ENCODE results near the gene ARSB.
A peak's percentile ranks its signal among the peaks of the same experiment; 100 is the strongest.

Gene ARSB

DNA sequence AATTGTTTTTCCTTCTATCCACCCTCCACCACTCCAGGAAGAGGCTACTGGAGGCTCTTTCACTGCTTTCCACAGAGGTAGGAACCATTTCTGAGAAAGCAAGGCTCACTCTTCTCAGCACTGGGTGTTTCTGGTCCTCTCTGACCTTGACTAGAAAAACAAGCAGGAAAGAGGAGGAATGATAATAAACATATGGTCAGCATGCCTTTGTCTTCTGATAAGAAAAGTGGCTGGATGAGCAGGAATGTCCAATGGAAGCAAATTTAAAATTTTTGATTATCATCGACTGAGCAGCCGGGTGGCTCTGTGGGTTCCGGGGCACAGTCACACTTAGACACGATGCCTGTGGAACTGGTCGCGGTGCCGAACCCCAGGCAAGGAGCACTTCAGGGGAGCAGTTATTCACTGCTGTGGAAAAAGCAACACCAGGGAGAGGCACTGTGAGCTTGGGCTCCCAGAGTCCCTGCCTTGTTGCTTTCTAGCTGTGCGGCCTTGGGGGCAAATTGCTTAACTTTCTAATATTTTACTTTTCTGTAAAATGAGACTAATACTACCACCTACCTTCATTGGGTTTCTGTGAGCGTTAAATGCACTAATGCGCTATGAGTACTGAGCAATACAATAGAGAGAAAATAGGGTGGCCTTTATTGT lies 179.5 kb downstream of the ARSB start:
- no peak for DNase-seq (ENCODE audit: low read depth)

DNA sequence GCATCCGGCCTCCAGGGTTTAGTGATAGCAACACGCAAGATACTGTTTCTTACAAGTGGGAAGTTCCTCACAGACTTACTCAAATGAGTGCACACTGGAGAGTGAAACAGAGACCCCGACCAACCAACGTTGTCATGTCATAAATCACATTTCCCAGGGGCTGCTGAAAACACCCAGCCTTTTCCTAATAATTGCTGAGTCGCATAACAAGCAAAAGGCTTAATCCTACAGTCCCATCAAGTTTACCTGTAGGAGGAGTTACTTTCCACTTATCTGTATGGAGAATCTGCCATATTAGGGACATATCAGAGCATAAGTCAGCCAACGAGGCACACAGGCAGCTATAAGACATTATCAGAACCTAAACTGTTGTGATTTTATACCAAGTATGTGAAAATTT lies 180.1 kb downstream of the ARSB start:
- no peak for DNase-seq (ENCODE audit: low read depth)

DNA sequence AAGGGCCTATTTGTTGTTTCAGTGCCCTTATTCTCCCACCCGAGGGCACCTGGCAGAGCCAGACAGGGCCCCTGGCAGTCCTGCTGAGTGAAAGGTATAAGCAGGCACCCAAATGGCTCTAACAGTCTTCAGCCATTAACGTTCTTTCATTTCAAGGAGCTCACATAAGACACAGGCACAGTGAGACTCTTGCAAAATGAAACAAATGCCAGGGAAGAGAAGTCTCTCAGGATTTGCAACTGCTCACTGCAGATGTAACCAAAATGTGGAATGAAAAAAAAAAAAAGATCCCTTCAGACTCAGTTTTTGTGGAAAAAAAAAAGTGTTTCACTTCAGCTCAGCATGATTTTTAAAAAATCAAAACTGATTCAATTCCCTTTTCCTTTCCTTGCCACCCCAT lies 181.2 kb downstream of the ARSB start:
- DNase-seq (ENCODE audit: low read depth) = no peak

DNA sequence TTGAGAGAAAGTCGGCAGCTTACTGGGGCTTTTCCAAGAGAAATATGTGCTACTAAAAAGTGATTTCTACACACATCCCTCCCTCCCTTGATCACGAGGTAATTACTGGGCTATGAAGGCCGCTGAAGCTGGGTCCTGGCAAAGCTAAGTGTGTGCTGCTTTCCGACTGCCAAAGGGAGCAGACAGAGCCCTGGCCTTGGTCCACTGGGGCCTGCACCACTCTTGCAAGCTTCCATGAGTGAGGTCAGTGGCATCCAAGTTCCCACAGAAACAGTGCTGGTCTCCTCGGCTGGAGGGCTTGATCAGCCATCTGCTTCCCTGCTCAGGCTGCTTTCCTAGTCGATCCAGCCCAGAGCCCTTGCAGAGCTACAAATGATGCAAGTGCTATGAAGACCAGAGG lies 181.8 kb downstream of the ARSB start:
- peak; percentile 81 for DNase-seq (ENCODE audit: low read depth)

DNA sequence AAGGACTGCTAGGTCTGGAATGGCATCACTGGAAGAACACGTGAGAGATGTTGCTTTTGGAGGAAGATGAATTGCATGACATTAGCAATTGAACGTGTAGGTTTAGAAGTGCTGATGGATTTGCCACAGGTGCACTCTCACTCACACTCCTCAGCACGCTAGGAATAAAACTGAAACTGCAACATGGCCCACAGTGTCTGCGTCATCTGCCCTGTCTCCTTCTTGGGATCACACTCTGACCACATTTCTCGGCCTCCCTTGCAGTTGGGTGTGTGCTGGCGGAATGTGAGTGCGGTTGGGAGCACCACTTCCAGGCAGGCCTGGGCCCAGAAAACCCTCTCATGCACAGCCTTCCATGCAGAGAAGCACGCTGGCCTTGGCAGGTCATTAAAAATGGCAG lies 183.7 kb downstream of the ARSB start:
- DNase-seq (ENCODE audit: low read depth) = no peak

DNA sequence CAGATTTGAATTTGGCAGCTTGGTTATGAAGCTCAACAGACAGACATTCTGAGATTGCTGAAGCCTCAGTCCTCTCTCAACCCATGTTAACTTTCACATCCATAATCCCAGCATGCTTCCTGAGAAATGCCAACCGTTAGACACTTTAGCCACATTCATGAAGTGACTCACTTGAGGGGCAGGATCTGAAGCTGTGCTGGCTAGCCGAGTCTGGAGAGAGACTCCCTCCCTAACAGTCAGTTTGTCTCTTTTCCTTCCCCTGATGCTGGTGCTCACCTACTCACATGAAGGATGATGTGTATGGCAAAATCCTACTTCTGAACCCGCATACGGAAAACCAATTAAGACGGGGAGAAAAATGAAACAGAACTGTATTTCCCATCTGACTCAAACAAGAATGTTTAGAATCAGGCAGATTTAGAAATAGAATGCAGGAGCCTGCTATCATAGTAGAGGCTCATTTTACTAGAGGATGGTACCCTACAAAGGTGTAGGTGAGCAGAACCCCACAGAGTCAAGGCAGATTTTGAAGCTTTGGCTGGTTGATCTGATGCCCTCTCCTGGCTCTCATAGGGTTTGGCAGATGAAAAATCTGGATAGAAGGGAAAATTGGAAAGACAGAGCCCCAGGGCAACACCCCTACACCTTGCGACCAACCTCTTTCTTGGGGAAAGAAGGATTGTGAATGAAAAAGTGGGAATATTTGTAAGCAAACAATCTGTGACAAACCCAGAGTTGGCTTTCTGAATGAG lies 185.7 kb downstream of the ARSB start:
- peak; percentile 56 for DNase-seq (ENCODE audit: low read depth)

DNA sequence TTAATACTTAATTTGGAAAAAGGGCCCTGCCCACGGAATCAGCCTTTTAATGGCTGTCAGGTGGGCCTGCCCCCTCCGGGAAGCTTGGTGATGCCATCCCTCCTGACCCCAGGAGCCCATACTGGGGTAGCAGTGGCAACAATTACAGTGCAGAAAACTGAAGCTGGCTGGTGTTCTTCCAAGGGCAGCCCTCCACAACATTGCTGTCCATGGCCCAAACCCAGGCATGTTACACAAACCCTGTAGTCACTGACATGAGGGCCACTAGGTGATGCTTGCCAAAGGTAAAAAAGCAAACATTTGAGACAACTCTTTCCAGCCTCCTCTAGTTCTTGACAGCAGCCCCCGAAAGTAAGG lies 186.5 kb downstream of the ARSB start:
- no peak for DNase-seq (ENCODE audit: low read depth)

DNA sequence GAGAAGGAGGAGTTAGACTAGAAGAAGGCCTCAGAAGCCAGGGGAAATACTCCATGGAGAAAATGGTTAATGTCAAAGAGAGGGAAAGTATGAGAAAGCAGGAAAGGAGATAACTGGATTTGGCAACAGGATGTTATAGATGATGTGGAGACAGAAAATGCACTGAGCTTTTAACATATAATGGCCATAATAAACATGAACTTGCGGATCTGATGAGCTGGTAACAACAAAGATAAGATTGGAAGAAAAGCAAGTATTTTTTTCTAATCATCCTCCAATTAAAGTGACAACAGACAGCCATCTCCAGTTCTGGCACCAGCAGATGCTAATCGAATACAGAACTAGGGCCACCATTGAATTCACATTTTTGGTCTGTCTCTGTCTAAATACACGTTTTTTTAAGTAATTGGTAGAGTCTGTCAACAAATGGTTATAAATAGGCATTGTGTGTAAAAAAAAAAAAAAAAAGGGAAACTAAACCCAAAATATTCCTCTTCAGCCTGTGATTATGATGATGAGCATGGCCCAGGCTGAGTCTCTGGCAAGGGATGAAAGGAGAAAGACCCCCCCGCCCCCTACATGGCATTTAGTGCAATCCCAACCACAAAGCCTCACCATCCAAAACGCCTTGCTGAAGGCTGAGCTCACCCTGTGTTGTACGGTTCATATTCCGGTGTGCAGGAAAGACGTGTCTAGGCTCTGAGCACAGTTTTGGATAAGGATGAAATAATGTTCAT lies 187.0 kb downstream of the ARSB start:
- DNase-seq (ENCODE audit: low read depth) = no peak

DNA sequence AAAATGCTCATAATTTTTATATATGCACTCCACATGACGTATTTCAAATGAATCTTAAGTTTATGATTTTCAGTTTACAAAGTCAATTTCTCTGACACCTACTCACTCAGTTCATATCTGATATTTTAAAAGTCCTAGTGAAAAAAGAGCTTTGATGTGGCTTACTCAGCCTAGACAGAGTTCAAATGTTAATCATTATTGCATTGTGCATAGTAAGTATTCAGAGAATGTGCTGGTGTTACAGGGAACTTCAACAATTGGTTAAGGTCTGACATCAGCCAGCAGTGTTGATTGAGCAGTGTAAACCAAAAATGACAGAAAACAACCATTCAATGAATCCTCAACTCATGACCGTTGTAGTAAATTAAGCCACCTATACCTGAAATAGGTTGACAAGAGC lies 189.4 kb downstream of the ARSB start:
- no peak for DNase-seq (ENCODE audit: low read depth)

DNA sequence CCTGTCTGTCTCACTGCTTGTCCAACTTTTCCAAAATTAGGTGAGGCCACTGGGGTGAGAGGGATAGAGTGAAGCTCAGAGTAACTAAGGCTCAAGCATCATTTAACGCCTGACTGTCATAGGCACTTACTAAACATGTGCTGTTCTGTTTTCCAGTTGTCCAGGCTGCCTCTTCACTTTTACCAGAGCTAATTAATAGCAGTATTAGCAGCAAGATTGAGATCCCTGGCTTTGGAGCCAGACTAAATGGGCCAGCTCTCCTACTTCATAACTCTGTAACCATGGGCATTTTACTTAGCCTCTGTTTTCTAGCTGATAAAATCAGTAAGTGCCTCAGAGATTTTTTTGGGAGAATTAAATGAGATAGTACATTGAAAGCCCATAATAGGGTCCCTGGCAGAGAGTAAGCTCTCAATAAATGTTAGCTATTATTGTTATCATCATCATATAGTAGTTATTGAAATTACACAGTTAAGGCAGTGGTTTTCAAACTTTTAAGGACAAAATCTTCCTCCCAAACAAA lies 190.4 kb downstream of the ARSB start:
- DNase-seq (ENCODE audit: low read depth) = no peak

DNA sequence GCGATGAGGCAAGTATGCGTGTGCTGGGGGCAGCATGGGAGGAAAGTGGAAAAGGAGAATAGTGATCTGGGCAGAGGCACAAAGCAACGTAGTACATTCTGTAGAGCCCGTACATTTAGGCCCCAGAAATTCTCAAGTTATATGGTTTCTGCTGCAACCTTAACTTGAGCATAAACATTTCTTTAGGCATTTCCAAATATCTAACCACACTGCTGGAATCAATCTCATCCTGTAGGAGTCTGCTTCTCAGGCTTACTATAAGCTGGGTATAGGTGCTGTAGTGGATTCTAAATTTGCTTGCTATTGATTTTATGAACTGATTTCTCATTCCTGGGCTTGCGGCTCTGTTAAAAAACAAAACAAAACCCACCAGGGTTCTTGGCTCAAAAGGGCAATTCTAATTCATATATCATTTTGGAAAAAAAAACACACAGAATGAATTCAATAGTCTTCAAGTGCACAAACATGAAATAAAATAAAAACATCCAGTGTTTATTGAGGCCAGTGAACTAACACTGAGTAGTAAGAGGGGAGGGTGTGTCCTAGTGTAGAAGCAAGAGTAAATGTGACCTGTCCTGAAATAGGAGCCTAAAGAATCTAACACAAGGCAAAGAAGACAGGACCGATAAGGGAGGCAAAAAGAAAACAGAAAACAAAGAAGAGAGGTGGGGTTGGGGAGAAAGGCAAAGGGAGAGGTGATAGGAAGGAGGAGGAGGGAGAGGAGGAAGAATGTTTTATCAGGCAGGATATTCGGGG lies 191.0 kb downstream of the ARSB start:
- no peak for DNase-seq (ENCODE audit: low read depth)

DNA sequence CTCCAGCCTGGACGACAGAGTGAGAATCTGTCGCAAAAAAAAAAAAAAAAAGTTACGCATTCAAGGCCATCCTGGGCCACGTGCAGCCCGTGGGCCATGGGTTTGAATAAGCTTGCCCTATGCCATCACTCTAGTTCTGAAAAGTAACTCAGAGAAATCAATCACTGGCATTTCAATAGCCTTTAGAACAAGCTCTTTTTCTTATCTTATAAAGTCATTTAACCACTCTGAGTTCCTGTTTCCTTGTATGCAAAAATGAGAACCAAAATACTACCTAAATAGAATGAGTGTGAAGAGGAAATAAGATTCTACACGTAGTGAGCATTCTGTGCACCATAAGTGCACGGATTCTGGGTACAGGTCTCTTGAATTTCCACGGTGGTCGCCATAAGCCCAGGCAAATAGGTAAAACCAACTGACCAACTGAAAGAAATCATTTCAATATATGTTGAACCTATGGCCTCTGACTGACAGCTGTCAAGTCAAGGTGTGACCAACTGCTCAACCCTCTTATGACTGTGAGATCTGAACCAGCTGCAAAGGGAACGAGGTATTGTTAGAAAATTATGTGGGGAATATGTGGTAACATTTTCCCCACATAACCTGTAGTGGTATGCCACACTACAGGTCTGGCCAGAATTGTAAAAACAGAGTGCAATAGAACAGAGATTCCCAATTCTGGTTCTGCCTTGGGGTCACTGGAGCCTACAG lies 192.6 kb downstream of the ARSB start:
- DNase-seq (ENCODE audit: low read depth) = no peak

DNA sequence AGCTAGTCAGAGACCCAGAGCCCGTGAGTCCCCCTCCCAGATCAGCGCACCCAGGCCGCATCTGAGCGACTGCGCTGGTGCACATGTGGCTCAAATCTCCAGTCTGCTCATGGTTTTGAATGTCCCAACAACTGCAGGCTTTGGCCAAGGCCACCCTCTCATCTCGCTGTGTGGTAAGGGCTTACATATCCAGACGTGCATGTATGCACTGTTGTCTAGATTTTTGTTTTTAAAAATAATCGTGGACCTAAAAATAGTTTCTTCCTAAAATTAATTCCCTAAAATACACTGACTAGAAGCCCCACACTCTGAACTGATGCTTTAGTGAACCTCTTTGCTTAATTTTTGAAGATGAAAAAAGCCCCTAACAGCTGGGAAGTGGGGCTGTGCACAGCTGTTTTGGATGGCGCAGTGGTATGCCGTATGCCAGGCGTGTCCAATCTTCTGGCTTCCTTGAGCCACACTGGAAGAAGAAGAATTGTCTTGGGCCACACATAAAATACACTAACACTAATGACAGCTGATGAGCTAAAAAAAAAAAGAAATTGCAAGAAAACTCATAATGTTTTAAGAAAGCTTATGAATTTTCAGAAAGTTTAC lies 193.5 kb downstream of the ARSB start:
- no peak for DNase-seq (ENCODE audit: low read depth)

DNA sequence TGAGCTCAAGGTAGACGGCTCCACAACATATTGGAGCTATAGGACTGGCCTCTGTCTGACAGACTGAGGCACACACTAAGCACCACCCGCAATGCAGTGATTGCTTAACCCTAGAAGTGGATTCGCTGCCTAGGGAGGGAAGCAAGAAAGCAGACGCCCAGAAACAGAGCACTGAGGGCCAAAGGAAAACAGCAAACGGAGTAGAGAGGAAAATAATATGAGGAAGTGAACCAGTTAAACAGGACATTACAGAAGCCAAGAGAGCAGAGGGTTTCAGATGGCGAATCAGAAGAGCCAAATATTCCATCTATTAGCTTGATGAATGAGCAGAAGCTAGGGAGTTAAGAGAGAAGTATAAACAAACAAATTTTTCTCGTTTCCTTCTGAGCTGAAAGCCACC lies 197.3 kb downstream of the ARSB start:
- no peak for DNase-seq (ENCODE audit: low read depth)

DNA sequence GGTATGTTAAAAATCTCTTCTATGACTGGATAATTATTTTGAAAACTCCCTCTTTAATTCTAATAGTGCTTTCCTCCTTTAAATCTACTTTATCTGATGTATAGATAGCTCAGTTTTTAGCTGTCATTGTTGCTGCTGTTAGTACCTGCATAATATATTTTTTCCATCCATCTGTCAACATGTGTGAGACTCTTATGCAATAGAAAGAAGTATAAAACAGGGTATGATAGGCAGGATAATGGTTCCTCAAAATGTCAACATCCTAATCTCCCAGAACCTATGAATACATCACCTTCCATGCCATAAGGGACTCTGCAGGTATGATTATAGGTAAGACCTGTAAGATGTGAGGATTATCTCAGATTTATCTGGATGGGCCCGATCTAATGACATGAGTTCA lies 199.7 kb downstream of the ARSB start:
- DNase-seq (ENCODE audit: low read depth) = no peak

DNA sequence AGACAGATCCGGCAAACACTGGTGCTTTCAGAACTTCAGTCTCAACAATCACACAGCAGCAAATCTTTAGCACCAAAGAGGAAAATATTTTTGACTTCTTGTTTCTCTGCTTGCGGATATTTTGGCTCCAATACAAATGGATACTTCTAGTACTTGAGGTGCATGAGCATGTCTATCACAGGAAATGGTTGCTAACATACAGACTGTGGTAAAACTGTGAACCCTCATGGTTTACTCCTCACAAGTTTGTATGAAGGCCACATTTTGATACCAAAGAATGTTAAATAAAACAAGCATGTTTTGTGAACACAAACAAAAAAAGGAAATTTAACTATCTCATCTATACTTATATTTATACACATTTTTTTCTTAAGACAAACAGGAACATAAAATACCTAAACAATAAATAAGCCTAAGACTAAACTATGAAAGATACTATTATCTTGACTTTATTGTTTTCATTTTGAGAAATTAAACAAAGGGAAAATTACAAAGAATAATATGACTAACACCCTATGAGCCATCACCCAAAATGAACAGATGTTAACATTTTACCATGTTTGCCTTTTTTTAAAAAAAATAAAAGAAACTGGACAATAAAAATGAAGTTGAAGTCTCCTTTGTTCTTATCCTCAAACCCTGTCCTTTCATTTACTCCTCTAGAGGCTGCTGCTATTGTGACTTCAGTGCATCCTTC lies 201.5 kb downstream of the ARSB start:
- no peak for DNase-seq (ENCODE audit: low read depth)

DNA sequence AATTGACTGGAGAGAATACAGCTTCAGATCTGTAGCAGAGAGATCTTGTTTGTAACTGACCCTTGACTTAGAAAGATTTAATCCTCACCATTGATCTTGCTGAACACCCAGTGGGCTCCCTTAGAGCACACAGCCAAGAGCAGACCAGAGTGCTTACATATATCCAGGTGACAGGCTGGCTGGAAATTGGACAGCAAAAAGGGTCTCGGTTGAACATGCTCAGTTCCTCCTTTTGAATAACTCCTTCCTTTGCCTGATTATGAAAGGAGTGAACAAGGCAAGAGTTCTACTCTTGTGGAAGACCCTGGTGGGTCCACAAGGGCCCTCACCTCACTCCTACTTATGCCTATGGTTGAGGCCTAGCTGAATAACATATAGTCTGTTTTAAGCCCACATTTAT lies 202.4 kb downstream of the ARSB start:
- no peak for DNase-seq (ENCODE audit: low read depth)

DNA sequence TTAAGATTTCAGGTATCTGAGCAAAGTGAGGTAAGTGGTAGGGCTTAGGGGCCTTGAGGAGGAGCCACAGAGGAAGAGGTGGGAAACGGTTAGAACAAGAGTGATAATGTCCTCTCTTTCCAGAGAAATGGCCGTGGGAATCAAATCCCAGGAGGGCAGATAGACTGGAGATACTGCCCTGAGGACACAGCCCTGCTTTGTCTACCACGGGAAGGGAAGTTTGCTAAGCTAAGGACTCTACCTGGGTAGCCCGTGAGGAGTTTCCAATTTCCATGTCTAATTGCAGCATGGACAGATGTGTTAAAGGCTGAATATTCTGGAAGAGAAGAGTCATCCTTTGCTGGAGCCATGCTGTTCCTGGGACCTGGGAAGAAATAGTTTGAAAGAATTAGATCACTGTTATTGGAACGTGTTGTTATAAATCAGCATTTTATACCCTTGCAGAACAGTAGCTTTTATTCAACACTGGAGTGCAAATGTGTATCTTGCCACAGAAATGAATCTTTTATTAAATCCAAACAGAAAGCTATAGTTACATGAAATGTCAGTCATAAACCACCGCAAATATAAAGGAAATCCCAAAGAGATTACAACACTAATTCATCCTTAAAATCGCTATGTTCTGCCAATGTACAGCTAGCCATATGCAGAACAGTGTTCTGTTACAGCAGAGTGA lies 203.4 kb downstream of the ARSB start:
- no peak for DNase-seq (ENCODE audit: low read depth)

DNA sequence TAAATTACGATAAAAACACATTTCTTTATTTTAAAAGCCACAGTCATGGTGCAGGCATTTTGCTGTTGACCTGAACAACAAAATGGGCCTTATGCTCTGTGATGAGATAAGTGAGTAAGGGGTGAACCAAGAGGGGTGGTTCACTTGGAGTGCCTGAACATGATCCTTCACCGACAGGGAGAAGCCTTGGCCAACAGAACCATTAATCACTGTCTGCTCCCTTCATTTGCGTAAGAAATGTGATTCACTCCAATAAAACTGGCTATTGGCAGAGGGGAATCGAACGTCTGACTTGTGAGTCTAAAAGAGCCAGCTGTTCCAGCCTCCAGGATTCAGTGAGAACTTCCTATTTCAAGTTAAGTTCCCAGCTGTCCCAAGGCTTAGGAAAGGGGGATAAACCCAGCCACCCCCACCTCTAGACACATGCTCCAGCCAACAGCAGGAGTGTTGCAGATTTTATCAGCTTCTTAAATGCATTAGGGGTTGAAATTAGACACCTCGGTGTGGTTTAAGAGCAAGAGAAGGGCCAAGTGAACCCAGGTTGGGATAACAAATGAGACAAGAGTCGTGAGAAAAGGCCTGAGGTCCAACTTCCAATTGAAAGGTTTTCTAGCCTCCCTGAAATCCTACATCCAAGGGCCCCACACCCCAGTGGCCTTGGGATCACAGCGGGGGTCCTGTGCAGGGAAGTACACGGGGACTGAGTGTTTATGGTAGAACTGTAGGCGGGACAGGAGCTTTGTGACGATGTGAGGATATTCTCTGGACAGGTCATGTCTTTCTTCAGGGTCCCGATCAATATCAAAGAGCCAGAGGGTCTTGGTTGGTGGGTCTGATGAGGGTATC lies 205.1 kb downstream of the ARSB start:
- peak; percentile 77 for DNase-seq (ENCODE audit: low read depth)
